ENCODE measurements around the gene TMEM273. TPM values are rescaled to one million over a fixed set of nuclear protein-coding genes. Genes with fewer than 3 reads are reported as not detected.
"Not testable (repeated sequence)": the region's sequence is repeated elsewhere in the genome, so short reads cannot be mapped to it uniquely, and the experiment has no call there.

TMEM273 gene
- total RNA-seq, 1 donor from 2014 or later, result 0.39 TPM

DNA sequence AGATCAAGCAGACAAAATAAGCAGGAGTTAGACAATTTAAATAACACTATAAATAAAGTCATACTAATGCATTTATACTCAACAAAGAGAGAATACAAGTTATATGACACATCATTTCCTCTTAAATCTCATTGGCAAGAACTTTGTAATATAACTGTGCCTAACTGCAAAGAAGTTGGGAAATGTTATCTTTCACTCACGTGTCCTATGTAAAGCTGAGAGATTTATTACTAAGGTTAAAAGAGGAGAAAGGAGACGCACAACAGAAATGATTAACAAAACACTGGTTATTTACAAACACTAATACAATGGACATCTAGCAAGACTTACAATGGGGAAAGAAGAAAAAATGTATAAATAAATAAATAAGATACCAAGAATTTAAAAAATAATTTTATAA is 12.7 kb upstream of the TMEM273 start:
- TF ChIP-seq, protein P1, sequence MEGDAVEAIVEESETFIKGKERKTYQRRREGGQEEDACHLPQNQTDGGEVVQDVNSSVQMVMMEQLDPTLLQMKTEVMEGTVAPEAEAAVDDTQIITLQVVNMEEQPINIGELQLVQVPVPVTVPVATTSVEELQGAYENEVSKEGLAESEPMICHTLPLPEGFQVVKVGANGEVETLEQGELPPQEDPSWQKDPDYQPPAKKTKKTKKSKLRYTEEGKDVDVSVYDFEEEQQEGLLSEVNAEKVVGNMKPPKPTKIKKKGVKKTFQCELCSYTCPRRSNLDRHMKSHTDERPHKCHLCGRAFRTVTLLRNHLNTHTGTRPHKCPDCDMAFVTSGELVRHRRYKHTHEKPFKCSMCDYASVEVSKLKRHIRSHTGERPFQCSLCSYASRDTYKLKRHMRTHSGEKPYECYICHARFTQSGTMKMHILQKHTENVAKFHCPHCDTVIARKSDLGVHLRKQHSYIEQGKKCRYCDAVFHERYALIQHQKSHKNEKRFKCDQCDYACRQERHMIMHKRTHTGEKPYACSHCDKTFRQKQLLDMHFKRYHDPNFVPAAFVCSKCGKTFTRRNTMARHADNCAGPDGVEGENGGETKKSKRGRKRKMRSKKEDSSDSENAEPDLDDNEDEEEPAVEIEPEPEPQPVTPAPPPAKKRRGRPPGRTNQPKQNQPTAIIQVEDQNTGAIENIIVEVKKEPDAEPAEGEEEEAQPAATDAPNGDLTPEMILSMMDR (IDR thresholded peaks at IDR 0.05; ENCODE audit: partially characterized antibody, unreplicated experiment), result no peak
- no peaks in the 10 kb centered on the region for H3K4me1 Mint-ChIP-seq (ENCODE audit: low read depth, unreplicated experiment)
- no peak for DNase-seq
- no peaks in the 10 kb centered on the region for H3K9me3 Mint-ChIP-seq (ENCODE audit: unreplicated experiment)
- H3K27me3 Mint-ChIP-seq (ENCODE audit: unreplicated experiment), result no peaks in the 10 kb centered on the region
- H3K27ac Mint-ChIP-seq (ENCODE audit: unreplicated experiment), result no peak overlapping the region
- H3K4me3 Mint-ChIP-seq (ENCODE audit: unreplicated experiment), result no peak overlapping the region
- no peaks in the 10 kb centered on the region for H3K36me3 Mint-ChIP-seq (ENCODE audit: unreplicated experiment)

DNA sequence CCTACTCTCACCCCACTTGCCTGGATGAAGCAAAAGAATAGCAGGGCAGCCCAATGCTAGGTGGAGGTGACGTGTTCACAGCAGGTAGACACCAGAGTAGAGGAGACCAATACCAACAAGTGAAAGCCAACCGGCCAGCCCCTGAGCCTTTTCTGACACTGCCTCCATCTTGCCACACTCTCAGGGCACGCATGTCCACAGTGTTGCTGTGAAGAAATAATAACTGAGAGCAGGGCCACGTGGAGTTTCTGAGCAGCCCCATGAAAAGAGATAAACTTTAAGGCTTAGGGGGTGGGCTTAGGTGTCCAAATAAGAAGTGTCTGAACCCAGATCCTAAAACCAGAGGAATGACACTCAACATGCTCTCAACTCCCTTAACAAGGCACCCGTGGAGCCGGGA is 9.0 kb upstream of the TMEM273 start:
- Mint-ChIP-seq H3K4me3 (ENCODE audit: unreplicated experiment) (no peak overlapping the region), H3K36me3 (ENCODE audit: unreplicated experiment) (no peaks in the 10 kb centered on the region), H3K4me1 (ENCODE audit: low read depth, unreplicated experiment) (no peaks in the 10 kb centered on the region), H3K27ac (ENCODE audit: unreplicated experiment) (no peak overlapping the region), H3K27me3 (ENCODE audit: unreplicated experiment) (no peaks in the 10 kb centered on the region), H3K9me3 (ENCODE audit: unreplicated experiment) (no peaks in the 10 kb centered on the region)
- TF ChIP-seq, protein P1 (IDR thresholded peaks at IDR 0.05; ENCODE audit: partially characterized antibody, unreplicated experiment), result no peak
- no peak for DNase-seq

DNA sequence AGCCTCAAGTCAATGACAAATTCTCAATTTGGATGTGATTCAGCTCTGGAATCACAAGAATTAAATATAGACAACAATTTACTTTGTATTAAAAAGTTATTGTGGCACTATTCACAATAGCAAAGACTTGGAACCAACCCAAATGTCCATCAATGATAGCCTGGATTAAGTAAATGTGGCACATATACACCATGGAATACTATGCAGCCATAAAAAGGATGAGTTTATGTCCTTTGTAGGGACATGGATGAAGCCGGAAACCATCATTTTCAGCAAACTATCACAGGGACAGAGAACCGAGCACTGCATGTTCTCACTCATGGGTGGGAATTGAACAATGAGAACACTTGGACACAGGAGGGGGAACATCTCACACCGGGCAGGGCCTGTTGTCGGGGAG is 7.7 kb upstream of the TMEM273 start:
- not testable (repeated sequence) for H3K36me3 Mint-ChIP-seq (ENCODE audit: unreplicated experiment); H3K4me3 Mint-ChIP-seq (ENCODE audit: unreplicated experiment); H3K9me3 Mint-ChIP-seq (ENCODE audit: unreplicated experiment); DNase-seq; H3K4me1 Mint-ChIP-seq (ENCODE audit: low read depth, unreplicated experiment); H3K27ac Mint-ChIP-seq (ENCODE audit: unreplicated experiment); H3K27me3 Mint-ChIP-seq (ENCODE audit: unreplicated experiment)

DNA sequence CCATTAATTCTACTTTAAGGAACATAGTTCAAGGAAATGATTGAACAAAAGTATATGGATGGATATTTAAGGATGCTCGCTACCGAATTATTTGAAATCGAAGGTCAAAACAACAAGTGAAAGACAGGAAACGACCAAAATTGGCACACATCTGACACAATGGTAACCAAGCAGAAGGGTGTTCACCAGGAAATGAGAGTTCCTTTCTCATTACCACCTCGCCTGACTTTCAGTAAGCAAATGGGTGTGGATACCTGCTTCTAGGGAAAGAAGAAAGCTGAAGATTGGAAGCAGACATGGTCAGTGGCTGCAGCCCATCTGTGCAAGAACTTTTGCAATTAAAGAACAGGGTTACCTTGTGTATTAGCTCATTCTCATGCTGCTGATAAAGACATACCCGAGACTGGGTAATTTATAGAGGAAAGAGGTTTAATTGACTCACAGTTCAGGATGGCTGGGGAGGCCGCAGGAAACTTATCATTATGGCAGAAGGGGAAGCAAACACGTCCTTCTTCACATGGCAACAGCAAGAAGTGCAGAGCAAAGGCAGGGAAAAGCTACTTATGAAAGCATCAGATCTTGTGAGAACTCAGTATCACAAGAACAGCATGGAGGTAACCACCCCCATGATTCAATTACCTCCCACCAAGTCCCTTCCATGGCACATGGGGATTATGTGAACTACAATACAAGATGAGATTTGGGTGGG is 6.2 kb upstream of the TMEM273 start:
- TF ChIP-seq, protein P1 (IDR thresholded peaks at IDR 0.05; ENCODE audit: partially characterized antibody, unreplicated experiment), result no peak
- Mint-ChIP-seq H3K9me3 (ENCODE audit: unreplicated experiment) (no peaks in the 10 kb centered on the region), H3K4me3 (ENCODE audit: unreplicated experiment) (no peak overlapping the region), H3K4me1 (ENCODE audit: low read depth, unreplicated experiment) (no peaks in the 10 kb centered on the region), H3K36me3 (ENCODE audit: unreplicated experiment) (no peaks in the 10 kb centered on the region), H3K27ac (ENCODE audit: unreplicated experiment) (no peak overlapping the region), H3K27me3 (ENCODE audit: unreplicated experiment) (no peaks in the 10 kb centered on the region)
- no peak for DNase-seq

DNA sequence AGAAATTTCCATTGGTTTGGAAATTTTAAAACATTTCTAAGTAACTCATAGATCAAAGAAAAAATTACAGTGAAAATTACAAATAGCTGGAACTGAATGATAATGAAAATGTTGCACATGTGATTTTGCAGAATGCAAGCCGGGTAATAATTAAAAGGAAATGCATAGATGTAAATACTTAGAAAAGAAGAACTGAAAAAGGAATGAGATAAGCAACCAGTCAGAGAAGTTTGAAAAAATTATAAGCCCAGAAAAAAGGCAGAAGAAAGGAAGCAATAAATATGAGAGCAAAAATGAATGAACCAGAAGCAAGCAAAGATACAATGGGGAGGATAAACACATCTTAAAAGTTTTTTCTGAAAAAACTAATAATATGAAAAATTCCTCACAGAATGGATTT is 3.2 kb upstream of the TMEM273 start:
- Mint-ChIP-seq H3K4me3 (ENCODE audit: unreplicated experiment) (no peak overlapping the region), H3K9me3 (ENCODE audit: unreplicated experiment) (no peaks in the 10 kb centered on the region), H3K4me1 (ENCODE audit: low read depth, unreplicated experiment) (no peaks in the 10 kb centered on the region), H3K36me3 (ENCODE audit: unreplicated experiment) (no peaks in the 10 kb centered on the region), H3K27ac (ENCODE audit: unreplicated experiment) (no peak overlapping the region), H3K27me3 (ENCODE audit: unreplicated experiment) (peaks cover 4% of the 10 kb centered on the region)
- no peak for DNase-seq
- TF ChIP-seq, protein P1 (IDR thresholded peaks at IDR 0.05; ENCODE audit: partially characterized antibody, unreplicated experiment), result no peak
